ENCODE data around the gene TTYH1. TPM values are rescaled to one million over a fixed set of nuclear protein-coding genes. Genes with fewer than 3 reads are reported as not detected.

TTYH1 gene
- polyA plus RNA-seq, 2 of the 4 experiments (the other 2 are of a cell fraction) = 0.15 to 0.31 TPM

DNA sequence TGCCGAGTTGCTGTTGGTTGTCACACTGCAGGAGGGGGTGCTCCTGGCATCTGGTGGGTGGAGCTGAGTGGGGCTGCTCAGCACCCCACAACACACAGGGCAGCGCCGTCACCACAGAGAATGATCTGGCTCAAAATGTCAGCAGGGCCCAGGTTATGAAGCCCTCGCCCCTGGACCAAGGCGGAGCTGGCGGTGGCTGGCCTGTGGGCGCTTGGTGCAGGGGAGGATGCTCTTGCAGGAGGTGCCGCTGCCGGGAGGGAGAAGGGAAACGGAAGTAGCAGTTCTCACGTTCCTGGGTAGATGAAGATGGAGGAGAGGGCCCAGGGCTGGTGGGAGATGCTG, 19.6 kb downstream of the TTYH1 start:
- H3K4me1 ChIP-seq = peaks cover 24% of the 10 kb centered on the region
- H3K9me3 ChIP-seq = no peaks in the 10 kb centered on the region
- POLR2A ChIA-PET = no interaction called here
- CTCF ChIA-PET = no interaction called here
- no peak for TF ChIP-seq FOSL2 (IDR thresholded peaks at IDR 0.05)
- no peak for TF ChIP-seq FOSL2 (CRISPR knock-in tag; IDR thresholded peaks at IDR 0.05)
- no peak for FAIRE-seq
- H3K4me2 ChIP-seq = no peak overlapping the region
- ATAC-seq = no peak
- H3K4me3 ChIP-seq = no peak overlapping the region
- H3K27ac ChIP-seq = no peak overlapping the region
- DNase-seq (ENCODE audit: low read depth in 1 of 2, low spot score in 1 of 2) = no peak
- 94% methylated on average over 10 of the region's 11 CpGs for WGBS (ENCODE audit: missing lambda C conversion rate)

- no peak overlapping the region for H3K27ac ChIP-seq
- 85% methylated on average over 13 of the region's 16 CpGs for WGBS (ENCODE audit: missing lambda C conversion rate)
- FAIRE-seq (no peak), ATAC-seq (no peak), DNase-seq (ENCODE audit: low read depth in 1 of 2, low spot score in 1 of 2) (no peak)
- H3K4me3 ChIP-seq = no peak overlapping the region
- H3K9me3 ChIP-seq = no peaks in the 10 kb centered on the region
- no peak for TF ChIP-seq CHD4 (IDR thresholded peaks at IDR 0.05; ENCODE audit: borderline replicate concordance)
- TF ChIP-seq JUNB (IDR thresholded peaks at IDR 0.05) = no peak
- no peak overlapping the region for H3K4me2 ChIP-seq
- POLR2A ChIA-PET = interaction anchor here (0.9 to 1.0 kb wide), 2 partner anchors 13 to 27 kb away, joined by 4 read pairs; partner anchors contain the start of gene LENG8
- H3K4me1 ChIP-seq = peaks cover 19% of the 10 kb centered on the region
- CTCF ChIA-PET = interaction anchor here (1.4 to 4.8 kb wide), 3 partner anchors 13 to 44 kb away, joined by 4 to 30 read pairs (median 25); partner anchors contain the start of gene LENG8
These were observed 20.3 kb downstream of the TTYH1 start for GRCh38 chr19:54435551-54436016.

DNA sequence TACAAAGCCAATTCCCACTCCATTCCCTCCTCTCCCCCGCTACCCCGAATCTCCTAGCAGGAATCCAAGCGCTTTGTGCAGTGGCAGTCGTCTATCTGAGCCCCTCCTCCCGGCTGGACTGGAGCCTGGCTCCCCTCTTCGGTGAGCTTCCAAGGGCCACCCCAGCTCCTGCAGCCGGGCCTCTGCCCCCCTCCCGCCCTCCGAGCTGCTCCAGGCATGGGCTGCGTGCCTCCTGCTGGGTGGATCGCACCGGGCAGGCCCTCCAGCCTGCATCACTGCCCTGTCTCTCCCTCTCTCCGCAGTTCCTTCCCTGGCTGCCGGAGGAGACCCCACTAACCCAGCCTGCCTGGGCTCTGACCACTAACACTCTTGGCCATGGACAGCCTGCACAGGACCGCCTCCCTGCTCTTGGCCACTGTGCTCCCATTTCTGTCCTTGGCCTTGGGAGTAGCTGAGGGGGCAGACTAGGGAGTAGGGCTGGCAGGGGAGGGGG, 20.8 kb downstream of the TTYH1 start:
- Histone ChIP-seq H3K4me3 (no peak overlapping the region), H3K9me3 (no peaks in the 10 kb centered on the region), H3K27ac (no peak overlapping the region), H3K4me1 (peaks cover 14% of the 10 kb centered on the region), H3K4me2 (no peak overlapping the region)
- TF ChIP-seq ZSCAN20 (CRISPR knock-in tag; IDR thresholded peaks at IDR 0.05) (no peak), ZFP36 (IDR thresholded peaks at IDR 0.05; ENCODE audit: borderline replicate concordance, partially characterized antibody) (no peak), JUNB (IDR thresholded peaks at IDR 0.05) (no peak), HOXB5 (CRISPR knock-in tag; IDR thresholded peaks at IDR 0.05) (no peak), GATA3 (IDR thresholded peaks at IDR 0.05; ENCODE audit: borderline replicate concordance) (no peak), ZNF302 (CRISPR knock-in tag; IDR thresholded peaks at IDR 0.05) (no peak), E2F6 (IDR thresholded peaks at IDR 0.05; ENCODE audit: borderline replicate concordance, low read depth) (no peak), ESRRA (IDR thresholded peaks at IDR 0.05; ENCODE audit: borderline replicate concordance, low read length) (no peak), RFX5 (IDR thresholded peaks at IDR 0.05) (no peak), TFCP2L1 (CRISPR knock-in tag; IDR thresholded peaks at IDR 0.05) (no peak)
- TF ChIP-seq, protein P1, sequence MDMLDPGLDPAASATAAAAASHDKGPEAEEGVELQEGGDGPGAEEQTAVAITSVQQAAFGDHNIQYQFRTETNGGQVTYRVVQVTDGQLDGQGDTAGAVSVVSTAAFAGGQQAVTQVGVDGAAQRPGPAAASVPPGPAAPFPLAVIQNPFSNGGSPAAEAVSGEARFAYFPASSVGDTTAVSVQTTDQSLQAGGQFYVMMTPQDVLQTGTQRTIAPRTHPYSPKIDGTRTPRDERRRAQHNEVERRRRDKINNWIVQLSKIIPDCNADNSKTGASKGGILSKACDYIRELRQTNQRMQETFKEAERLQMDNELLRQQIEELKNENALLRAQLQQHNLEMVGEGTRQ (IDR thresholded peaks at IDR 0.05) = no peak
- ATAC-seq = no peak
- ChIA-PET POLR2A (interaction anchor here (0.9 to 1.0 kb wide), 2 partner anchors 13 to 26 kb away, joined by 4 read pairs; partner anchors contain the start of gene LENG8), CTCF (interaction anchor here (0.7 to 4.8 kb wide), 4 partner anchors 13 to 45 kb away, joined by 4 to 30 read pairs (median 14); partner anchors contain the start of gene LENG8)
- 89% methylated on average over 15 of the region's 15 CpGs for WGBS (ENCODE audit: missing lambda C conversion rate)
- FAIRE-seq = no peak
- DNase-seq (ENCODE audit: low read depth in 1 of 2, low spot score in 1 of 2) = no peak

DNA sequence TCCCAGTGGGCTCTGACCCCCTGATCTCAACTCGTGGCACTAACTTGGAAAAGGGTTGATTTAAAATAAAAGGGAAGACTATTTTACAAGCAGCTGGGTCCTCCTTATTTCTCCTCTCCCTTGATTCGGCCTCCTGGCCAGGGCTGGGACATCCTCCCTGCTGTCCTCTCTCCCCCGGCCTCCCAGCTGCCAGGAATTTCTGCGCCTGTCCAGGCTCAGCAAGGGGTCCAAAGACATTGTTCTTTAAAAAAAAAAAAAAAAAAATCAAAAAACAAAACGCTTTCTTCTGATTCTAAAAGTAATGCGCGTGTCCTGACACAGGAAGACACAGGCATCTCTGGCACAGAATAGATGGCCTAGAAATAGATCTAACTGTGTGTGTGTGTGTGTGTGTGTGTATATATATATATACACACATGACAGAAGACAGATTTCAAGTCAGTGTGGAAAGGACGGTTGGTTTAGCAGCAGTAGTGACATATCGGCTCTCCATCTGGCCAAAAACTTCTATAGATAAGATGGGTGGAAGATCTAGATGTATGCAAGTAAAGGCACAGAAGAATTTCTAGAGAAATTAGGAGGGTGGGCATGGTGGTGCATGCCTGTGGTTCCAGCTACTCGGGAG, 21.5 kb downstream of the TTYH1 start:
- ATAC-seq (no peak), DNase-seq (ENCODE audit: low read depth in 1 of 2, low spot score in 1 of 2) (no peak), FAIRE-seq (no peak)
- TF ChIP-seq MAX (IDR thresholded peaks at IDR 0.05) (no peak), TP53 (CRISPR knock-in tag; IDR thresholded peaks at IDR 0.05) (no peak), E2F6 (IDR thresholded peaks at IDR 0.05; ENCODE audit: borderline replicate concordance, low read depth) (no peak), CBX8 (IDR thresholded peaks at IDR 0.05) (no peak), HOXB5 (CRISPR knock-in tag; IDR thresholded peaks at IDR 0.05) (no peak), RNF2 (IDR thresholded peaks at IDR 0.05; ENCODE audit: borderline replicate concordance, low read depth) (no peak), HDAC2 (IDR thresholded peaks at IDR 0.05) (no peak), MAFK (IDR thresholded peaks at IDR 0.05; ENCODE audit: partially characterized antibody) (no peak), RFX5 (IDR thresholded peaks at IDR 0.05) (no peak), CEBPB (IDR thresholded peaks at IDR 0.05) (no peak), JUN (IDR thresholded peaks at IDR 0.05) (no peak), POLR2A (IDR thresholded peaks at IDR 0.05; ENCODE audit: low read length) (no peak), KDM1A (IDR thresholded peaks at IDR 0.05; ENCODE audit: low read depth) (no peak), TFCP2L1 (CRISPR knock-in tag; IDR thresholded peaks at IDR 0.05) (no peak), HEYL (CRISPR knock-in tag; IDR thresholded peaks at IDR 0.05) (no peak), CBX2 (IDR thresholded peaks at IDR 0.05; ENCODE audit: borderline replicate concordance, low read depth) (no peak), SREBF2 (IDR thresholded peaks at IDR 0.05) (no peak)
- TF ChIP-seq, protein P1 (IDR thresholded peaks at IDR 0.05) = no peak
- WGBS (ENCODE audit: missing lambda C conversion rate) = 92% methylated on average over 10 of the region's 10 CpGs
- Histone ChIP-seq H3K4me3 (no peak overlapping the region), H3K4me1 (peaks cover 7% of the 10 kb centered on the region), H3K9me3 (no peaks in the 10 kb centered on the region), H3K4me2 (no peak overlapping the region), H3K27ac (no peak overlapping the region)
- ChIA-PET POLR2A (interaction anchor here (1.0 kb wide), 1 partner anchor 12 kb away, joined by 4 read pairs; the partner anchor contains the start of gene LENG8), CTCF (interaction anchor here (0.7 to 5.1 kb wide), 6 partner anchors 7 to 46 kb away, joined by 3 to 39 read pairs (median 14); partner anchors contain the start of gene LENG8)
